Endothelial cell of umbilical vein (primary cell): ENCODE data around the gene SLC35G1.

Source experiments
- CTCF ChIP-seq, 2 donors: IDR thresholded peaks; 1 replicate in 1 of 2; 2 replicates in 1 of 2; pipeline ENCODE4 v1.5.1; 2011; ENCODE audit warnings: low read length in 2 of 2, mild to moderate bottlenecking in 2 of 2, moderate library complexity in 2 of 2, control low read depth in 1 of 2, inconsistent platforms in 1 of 2, low read depth in 1 of 2; ENCODE audit not compliant: insufficient read depth in 1 of 2; ENCODE audit errors: extremely low read depth in 1 of 2
- EZH2 ChIP-seq: IDR thresholded peaks from 2 replicates; pipeline ENCODE4 v1.6.1; 2012; ENCODE audit warnings: borderline replicate concordance, low read depth, mild to moderate bottlenecking, moderate library complexity, low read length, inconsistent platforms; ENCODE audit not compliant: severe bottlenecking
- FOS ChIP-seq: IDR thresholded peaks from 2 replicates; pipeline ENCODE4 v1.6.1; 2011; ENCODE audit warnings: mild to moderate bottlenecking, low read length, moderate library complexity, borderline replicate concordance; ENCODE audit not compliant: insufficient read depth
- GATA2 ChIP-seq: IDR thresholded peaks from 2 replicates; pipeline ENCODE4 v1.7.0; 2011; ENCODE audit warnings: low read depth, mild to moderate bottlenecking, moderate library complexity, mixed read lengths, low read length; ENCODE audit not compliant: insufficient read length, insufficient read depth
- JUN ChIP-seq: IDR thresholded peaks from 2 replicates; pipeline ENCODE4 v1.6.1; 2011; ENCODE audit warnings: borderline replicate concordance, low read depth; ENCODE audit not compliant: insufficient read length, insufficient read depth
- MAX ChIP-seq: IDR thresholded peaks from 2 replicates; pipeline ENCODE4 v1.6.1; 2011; ENCODE audit not compliant: insufficient read depth, insufficient read length
- POLR2A ChIP-seq: IDR thresholded peaks from 2 replicates; pipeline ENCODE4 v1.6.1; 2012; ENCODE audit warnings: low read depth, mild to moderate bottlenecking, control low read depth, low read length
- POLR2AphosphoS5 ChIP-seq: IDR thresholded peaks from 2 replicates; pipeline ENCODE4 v1.6.1; 2012; ENCODE audit warnings: low read depth, mild to moderate bottlenecking, control low read depth, low read length, moderate library complexity; ENCODE audit not compliant: insufficient read depth

- TF ChIP-seq CTCF (IDR thresholded peaks at IDR 0.05; ENCODE audit: extremely low read depth in 1 of 2, insufficient read depth in 1 of 2, low read depth in 1 of 2, low read length in 2 of 2) = no peak
- no peak for TF ChIP-seq POLR2A
- TF ChIP-seq EZH2 = no peak
- no peak for TF ChIP-seq JUN
- no peak for TF ChIP-seq POLR2AphosphoS5
- no peak for TF ChIP-seq FOS
- no peak for TF ChIP-seq MAX
- TF ChIP-seq GATA2 = no peak
Measured at GRCh38 chr10:93871671-93872204, 22.0 kb upstream of the SLC35G1 start.
